ENCODE results near the gene ACTR2. TPM values are rescaled to one million over a fixed set of nuclear protein-coding genes. Genes with fewer than 3 reads are reported as not detected.

The ACTR2 gene
- total RNA-seq, 1 experiment from 2014 or later, result 199 TPM

DNA sequence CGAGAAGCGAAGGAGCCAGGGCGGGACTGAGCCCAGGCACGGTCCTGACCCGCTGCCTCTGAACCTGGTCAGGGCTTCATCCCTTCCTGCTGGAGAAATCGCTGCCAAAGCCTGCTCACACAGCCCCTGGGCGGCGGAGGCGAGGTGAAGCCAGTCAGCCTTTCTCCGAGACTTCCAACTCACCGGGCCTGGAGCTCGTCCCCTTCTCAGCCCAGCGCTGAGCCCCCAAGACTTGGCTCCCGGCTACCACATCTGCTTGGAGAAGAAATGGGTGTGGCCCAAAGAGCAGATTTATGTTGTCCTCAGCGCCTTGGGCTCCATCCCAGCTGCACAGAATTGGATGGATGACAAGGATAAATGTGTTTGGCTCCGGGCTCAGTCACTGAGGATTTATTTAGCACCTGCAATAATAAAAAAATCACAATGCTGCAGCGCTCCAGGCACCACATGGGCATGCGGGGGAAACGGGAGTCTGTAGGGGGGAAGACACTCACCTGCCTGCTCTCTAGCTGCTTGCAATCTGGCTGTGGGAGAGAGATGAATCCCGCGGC lies 64.9 kb downstream of the ACTR2 start:
- ATAC-seq (no peak), DNase-seq (ENCODE audit: low read depth, low spot score) (no peak)
- H3K9me2 ChIP-seq (ENCODE audit: insufficient read depth), result no peaks in the 10 kb centered on the region
- no peak overlapping the region for H2AFZ ChIP-seq (ENCODE audit: low read depth, low read length, poor library complexity, severe bottlenecking)
- no peak overlapping the region for H3K4me3 ChIP-seq (replicated peaks in 1 of 2; ENCODE audit: low read depth in 1 of 2, low read length in 2 of 2)
- H3K27me3 ChIP-seq (ENCODE audit: insufficient read depth, low read length), result no peaks in the 10 kb centered on the region
- no peak for TF ChIP-seq POLR2AphosphoS5 (IDR thresholded peaks at IDR 0.05; ENCODE audit: low read depth, low read length)
- TF ChIP-seq SRF (IDR thresholded peaks at IDR 0.05; ENCODE audit: low read depth), result no peak
- TF ChIP-seq EZH2phosphoT487 (IDR thresholded peaks at IDR 0.05; ENCODE audit: borderline replicate concordance), result no peak
- TF ChIP-seq, protein P1, sequence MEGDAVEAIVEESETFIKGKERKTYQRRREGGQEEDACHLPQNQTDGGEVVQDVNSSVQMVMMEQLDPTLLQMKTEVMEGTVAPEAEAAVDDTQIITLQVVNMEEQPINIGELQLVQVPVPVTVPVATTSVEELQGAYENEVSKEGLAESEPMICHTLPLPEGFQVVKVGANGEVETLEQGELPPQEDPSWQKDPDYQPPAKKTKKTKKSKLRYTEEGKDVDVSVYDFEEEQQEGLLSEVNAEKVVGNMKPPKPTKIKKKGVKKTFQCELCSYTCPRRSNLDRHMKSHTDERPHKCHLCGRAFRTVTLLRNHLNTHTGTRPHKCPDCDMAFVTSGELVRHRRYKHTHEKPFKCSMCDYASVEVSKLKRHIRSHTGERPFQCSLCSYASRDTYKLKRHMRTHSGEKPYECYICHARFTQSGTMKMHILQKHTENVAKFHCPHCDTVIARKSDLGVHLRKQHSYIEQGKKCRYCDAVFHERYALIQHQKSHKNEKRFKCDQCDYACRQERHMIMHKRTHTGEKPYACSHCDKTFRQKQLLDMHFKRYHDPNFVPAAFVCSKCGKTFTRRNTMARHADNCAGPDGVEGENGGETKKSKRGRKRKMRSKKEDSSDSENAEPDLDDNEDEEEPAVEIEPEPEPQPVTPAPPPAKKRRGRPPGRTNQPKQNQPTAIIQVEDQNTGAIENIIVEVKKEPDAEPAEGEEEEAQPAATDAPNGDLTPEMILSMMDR (IDR thresholded peaks at IDR 0.05 in 2 of 3, conservative IDR thresholded peaks at IDR 0.05 in 1 of 3; ENCODE audit: borderline replicate concordance in 1 of 3, insufficient read depth in 1 of 3, low read depth in 2 of 3, low read length in 2 of 3), result no peak
- no peak for TF ChIP-seq ZNF274 (IDR thresholded peaks at IDR 0.05; ENCODE audit: low read depth, low read length)
- TF ChIP-seq ATF3 (IDR thresholded peaks at IDR 0.05), result no peak
- TF ChIP-seq CEBPB (IDR thresholded peaks at IDR 0.05; ENCODE audit: low read depth), result no peak
- TF ChIP-seq, protein P2, sequence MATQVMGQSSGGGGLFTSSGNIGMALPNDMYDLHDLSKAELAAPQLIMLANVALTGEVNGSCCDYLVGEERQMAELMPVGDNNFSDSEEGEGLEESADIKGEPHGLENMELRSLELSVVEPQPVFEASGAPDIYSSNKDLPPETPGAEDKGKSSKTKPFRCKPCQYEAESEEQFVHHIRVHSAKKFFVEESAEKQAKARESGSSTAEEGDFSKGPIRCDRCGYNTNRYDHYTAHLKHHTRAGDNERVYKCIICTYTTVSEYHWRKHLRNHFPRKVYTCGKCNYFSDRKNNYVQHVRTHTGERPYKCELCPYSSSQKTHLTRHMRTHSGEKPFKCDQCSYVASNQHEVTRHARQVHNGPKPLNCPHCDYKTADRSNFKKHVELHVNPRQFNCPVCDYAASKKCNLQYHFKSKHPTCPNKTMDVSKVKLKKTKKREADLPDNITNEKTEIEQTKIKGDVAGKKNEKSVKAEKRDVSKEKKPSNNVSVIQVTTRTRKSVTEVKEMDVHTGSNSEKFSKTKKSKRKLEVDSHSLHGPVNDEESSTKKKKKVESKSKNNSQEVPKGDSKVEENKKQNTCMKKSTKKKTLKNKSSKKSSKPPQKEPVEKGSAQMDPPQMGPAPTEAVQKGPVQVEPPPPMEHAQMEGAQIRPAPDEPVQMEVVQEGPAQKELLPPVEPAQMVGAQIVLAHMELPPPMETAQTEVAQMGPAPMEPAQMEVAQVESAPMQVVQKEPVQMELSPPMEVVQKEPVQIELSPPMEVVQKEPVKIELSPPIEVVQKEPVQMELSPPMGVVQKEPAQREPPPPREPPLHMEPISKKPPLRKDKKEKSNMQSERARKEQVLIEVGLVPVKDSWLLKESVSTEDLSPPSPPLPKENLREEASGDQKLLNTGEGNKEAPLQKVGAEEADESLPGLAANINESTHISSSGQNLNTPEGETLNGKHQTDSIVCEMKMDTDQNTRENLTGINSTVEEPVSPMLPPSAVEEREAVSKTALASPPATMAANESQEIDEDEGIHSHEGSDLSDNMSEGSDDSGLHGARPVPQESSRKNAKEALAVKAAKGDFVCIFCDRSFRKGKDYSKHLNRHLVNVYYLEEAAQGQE (IDR thresholded peaks at IDR 0.05; ENCODE audit: low read depth), result no peak
- TF ChIP-seq ELF1 (IDR thresholded peaks at IDR 0.05; ENCODE audit: borderline replicate concordance, low read depth), result no peak
- TF ChIP-seq SIN3A (IDR thresholded peaks at IDR 0.05; ENCODE audit: low read depth), result no peak
- TF ChIP-seq JUND (IDR thresholded peaks at IDR 0.05), result no peak
- TF ChIP-seq, protein P3, sequence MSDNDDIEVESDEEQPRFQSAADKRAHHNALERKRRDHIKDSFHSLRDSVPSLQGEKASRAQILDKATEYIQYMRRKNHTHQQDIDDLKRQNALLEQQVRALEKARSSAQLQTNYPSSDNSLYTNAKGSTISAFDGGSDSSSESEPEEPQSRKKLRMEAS (IDR thresholded peaks at IDR 0.05), result no peak
- no peak for TF ChIP-seq RAD21 (IDR thresholded peaks at IDR 0.05; ENCODE audit: low read depth)
- TF ChIP-seq TCF7L2 (IDR thresholded peaks at IDR 0.05; ENCODE audit: borderline replicate concordance, extremely low read depth, insufficient read depth, insufficient read length), result no peak
- TF ChIP-seq ZFX (IDR thresholded peaks at IDR 0.05), result no peak
- ChIA-PET CTCF (no interaction called here), RAD21 (ENCODE audit: low non-redundant PET in 1 of 2, low total read pairs in 2 of 2, uncharacterized antibody in 2 of 2, unreplicated experiment in 2 of 2) (no interaction called here), POLR2A (no interaction called here)
- H3K27ac ChIP-seq (ENCODE audit: low read depth, low read length), result no peak overlapping the region
- no peaks in the 10 kb centered on the region for H3K79me2 ChIP-seq (ENCODE audit: insufficient read depth, low read length)
- H3K36me3 ChIP-seq (ENCODE audit: control insufficient read depth in 1 of 2, insufficient read depth in 2 of 2, low read length in 2 of 2), result no peaks in the 10 kb centered on the region
- H4K20me1 ChIP-seq (ENCODE audit: insufficient read depth), result no peaks in the 10 kb centered on the region
- H3K4me1 ChIP-seq (ENCODE audit: control insufficient read depth in 1 of 2, insufficient read depth in 2 of 2, low read length in 2 of 2), result no peaks in the 10 kb centered on the region
- intact Hi-C loops (cut with micrococcal nuclease), result no loop called here
- BruUV-seq (replicated peaks), result no TSS peak
- no peak overlapping the region for H3K4me2 ChIP-seq (ENCODE audit: low read length)
- no peaks in the 10 kb centered on the region for H3K9me3 ChIP-seq (ENCODE audit: control insufficient read depth in 1 of 2, insufficient read depth in 1 of 2, low read depth in 1 of 2, low read length in 2 of 2)
- H3K9ac ChIP-seq (ENCODE audit: low read length), result no peak overlapping the region
